Peyer's patch (tissue), 4 donors: ENCODE data around the gene NKD2. TPM values are rescaled to one million over a fixed set of nuclear protein-coding genes. Genes with fewer than 3 reads are reported as not detected.

ENCODE experiments used
- DNase-seq, 3 donors: peaks; one replicate each; pipeline ENCODE4 v3.0.0-alpha.2; 2017 to 2019
- H3K27ac ChIP-seq, 4 donors: fragments of 200-600 bp; sonication (generic); one replicate each; pipeline ENCODE4 v1.5.1; 2016 to 2019
- H3K27me3 ChIP-seq, 2 donors: fragments of 200-600 bp; sonication (generic); one replicate each; pipeline ENCODE4 v1.5.1; 2019
- H3K36me3 ChIP-seq, 3 donors: fragments of 200-600 bp; sonication (generic); one replicate each; pipeline ENCODE4 v1.5.1; 2016 to 2019
- H3K4me1 ChIP-seq, 4 donors: fragments of 200-600 bp; sonication (generic); one replicate each; pipeline ENCODE4 v1.5.1; 2016 to 2019
- H3K4me3 ChIP-seq, 4 donors: fragments of 200-600 bp; sonication (generic); 1 replicate in 3 of 4; 2 replicates in 1 of 4; pipeline ENCODE4 v1.5.1; 2016 to 2019; ENCODE audit warnings: mild to moderate bottlenecking in 1 of 4
- H3K9me3 ChIP-seq, 4 donors: fragments of 200-600 bp; sonication (generic); one replicate each; pipeline ENCODE4 v1.5.1; 2016 to 2019; ENCODE audit warnings: mild to moderate bottlenecking in 1 of 4
- POLR2A ChIP-seq, 2 donors: fragments of 450-650 bp; IDR thresholded peaks; one replicate each; pipeline ENCODE4 v1.5.1; 2017; ENCODE audit warnings: antibody characterized with exemption in 2 of 2, mild to moderate bottlenecking in 2 of 2, moderate library complexity in 2 of 2
- total RNA-seq, 4 donors: library from RNA; depleted of rRNA; stranded (reverse); fragments of >200 nt; gene quantifications; one replicate each; pipeline ENCODE4 v1.1.0, GENCODE V29; 2016
- TF ChIP-seq, protein P1 (sequence below), 6 experiments: fragments of 450-650 bp in 4 of 6; fragments of 200-600 bp in 2 of 6; sonication (generic) in 1 of 6; IDR thresholded peaks; one replicate each; pipeline ENCODE4 v1.5.1; 2017 to 2019; ENCODE audit warnings: antibody characterized with exemption in 6 of 6, mild to moderate bottlenecking in 3 of 6, moderate library complexity in 1 of 6

NKD2 gene
- total RNA-seq, 4 donors from 2014 or later: 1.9 to 9.9 (median 3.5) TPM

GRCh38 chr5:1029282-1029944 lies 20.8 kb downstream of the NKD2 start:
- no peak for TF ChIP-seq POLR2A (IDR thresholded peaks at IDR 0.05)
- H3K4me1 ChIP-seq: no peaks in the 10 kb centered on the region
- H3K27ac ChIP-seq: no peak overlapping the region
- H3K27me3 ChIP-seq: no peaks in the 10 kb centered on the region
- no peak overlapping the region for H3K4me3 ChIP-seq
- H3K9me3 ChIP-seq: no peaks in the 10 kb centered on the region
- no peak for DNase-seq
- no peaks in the 10 kb centered on the region for H3K36me3 ChIP-seq

GRCh38 chr5:1029945-1030625 lies 21.5 kb downstream of the NKD2 start:
- H3K27ac ChIP-seq: no peak overlapping the region
- H3K9me3 ChIP-seq: no peaks in the 10 kb centered on the region
- TF ChIP-seq POLR2A (IDR thresholded peaks at IDR 0.05): no peak
- TF ChIP-seq, protein P1, sequence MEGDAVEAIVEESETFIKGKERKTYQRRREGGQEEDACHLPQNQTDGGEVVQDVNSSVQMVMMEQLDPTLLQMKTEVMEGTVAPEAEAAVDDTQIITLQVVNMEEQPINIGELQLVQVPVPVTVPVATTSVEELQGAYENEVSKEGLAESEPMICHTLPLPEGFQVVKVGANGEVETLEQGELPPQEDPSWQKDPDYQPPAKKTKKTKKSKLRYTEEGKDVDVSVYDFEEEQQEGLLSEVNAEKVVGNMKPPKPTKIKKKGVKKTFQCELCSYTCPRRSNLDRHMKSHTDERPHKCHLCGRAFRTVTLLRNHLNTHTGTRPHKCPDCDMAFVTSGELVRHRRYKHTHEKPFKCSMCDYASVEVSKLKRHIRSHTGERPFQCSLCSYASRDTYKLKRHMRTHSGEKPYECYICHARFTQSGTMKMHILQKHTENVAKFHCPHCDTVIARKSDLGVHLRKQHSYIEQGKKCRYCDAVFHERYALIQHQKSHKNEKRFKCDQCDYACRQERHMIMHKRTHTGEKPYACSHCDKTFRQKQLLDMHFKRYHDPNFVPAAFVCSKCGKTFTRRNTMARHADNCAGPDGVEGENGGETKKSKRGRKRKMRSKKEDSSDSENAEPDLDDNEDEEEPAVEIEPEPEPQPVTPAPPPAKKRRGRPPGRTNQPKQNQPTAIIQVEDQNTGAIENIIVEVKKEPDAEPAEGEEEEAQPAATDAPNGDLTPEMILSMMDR (IDR thresholded peaks at IDR 0.05): no peak
- H3K36me3 ChIP-seq: no peaks in the 10 kb centered on the region
- DNase-seq: no peak
- no peaks in the 10 kb centered on the region for H3K27me3 ChIP-seq
- no peak overlapping the region for H3K4me3 ChIP-seq
- H3K4me1 ChIP-seq: no peaks in the 10 kb centered on the region

GRCh38 chr5:1030801-1031271 lies 22.2 kb downstream of the NKD2 start:
- no peak overlapping the region for H3K4me3 ChIP-seq
- H3K36me3 ChIP-seq: no peaks in the 10 kb centered on the region
- TF ChIP-seq, protein P1 (IDR thresholded peaks at IDR 0.05): no peak
- no peak for TF ChIP-seq POLR2A (IDR thresholded peaks at IDR 0.05)
- no peaks in the 10 kb centered on the region for H3K4me1 ChIP-seq
- H3K27me3 ChIP-seq: no peaks in the 10 kb centered on the region
- H3K9me3 ChIP-seq: no peaks in the 10 kb centered on the region
- no peak overlapping the region for H3K27ac ChIP-seq
- DNase-seq: no peak

- Histone ChIP-seq H3K4me1 (no peaks in the 10 kb centered on the region), H3K27ac (no peak overlapping the region), H3K4me3 (no peak overlapping the region), H3K27me3 (no peaks in the 10 kb centered on the region), H3K36me3 (no peaks in the 10 kb centered on the region), H3K9me3 (no peaks in the 10 kb centered on the region)
- DNase-seq: no peak
- TF ChIP-seq, protein P1 (IDR thresholded peaks at IDR 0.05): no peak
- TF ChIP-seq POLR2A (IDR thresholded peaks at IDR 0.05): no peak
These were observed 22.8 kb downstream of the NKD2 start for GRCh38 chr5:1031306-1031959.

GRCh38 chr5:1032011-1032410 lies 23.4 kb downstream of the NKD2 start:
- Histone ChIP-seq H3K27ac (no peak overlapping the region), H3K36me3 (no peaks in the 10 kb centered on the region), H3K4me3 (no peak overlapping the region), H3K4me1 (no peaks in the 10 kb centered on the region), H3K9me3 (no peaks in the 10 kb centered on the region), H3K27me3 (no peaks in the 10 kb centered on the region)
- TF ChIP-seq, protein P1 (IDR thresholded peaks at IDR 0.05): no peak
- TF ChIP-seq POLR2A (IDR thresholded peaks at IDR 0.05): no peak
- DNase-seq: no peak

- Histone ChIP-seq H3K9me3 (no peaks in the 10 kb centered on the region), H3K36me3 (no peaks in the 10 kb centered on the region), H3K27me3 (no peaks in the 10 kb centered on the region), H3K4me1 (no peaks in the 10 kb centered on the region), H3K4me3 (no peak overlapping the region), H3K27ac (no peak overlapping the region)
- DNase-seq: no peak
- TF ChIP-seq, protein P1 (IDR thresholded peaks at IDR 0.05): no peak
- TF ChIP-seq POLR2A (IDR thresholded peaks at IDR 0.05): no peak
These were observed 24.0 kb downstream of the NKD2 start for GRCh38 chr5:1032551-1033027.
